ENCODE data around the gene CDC40.
"Not testable (repeated sequence)": the region's sequence is repeated elsewhere in the genome, so short reads cannot be mapped to it uniquely, and the experiment has no call there.

CDC40 gene

DNA sequence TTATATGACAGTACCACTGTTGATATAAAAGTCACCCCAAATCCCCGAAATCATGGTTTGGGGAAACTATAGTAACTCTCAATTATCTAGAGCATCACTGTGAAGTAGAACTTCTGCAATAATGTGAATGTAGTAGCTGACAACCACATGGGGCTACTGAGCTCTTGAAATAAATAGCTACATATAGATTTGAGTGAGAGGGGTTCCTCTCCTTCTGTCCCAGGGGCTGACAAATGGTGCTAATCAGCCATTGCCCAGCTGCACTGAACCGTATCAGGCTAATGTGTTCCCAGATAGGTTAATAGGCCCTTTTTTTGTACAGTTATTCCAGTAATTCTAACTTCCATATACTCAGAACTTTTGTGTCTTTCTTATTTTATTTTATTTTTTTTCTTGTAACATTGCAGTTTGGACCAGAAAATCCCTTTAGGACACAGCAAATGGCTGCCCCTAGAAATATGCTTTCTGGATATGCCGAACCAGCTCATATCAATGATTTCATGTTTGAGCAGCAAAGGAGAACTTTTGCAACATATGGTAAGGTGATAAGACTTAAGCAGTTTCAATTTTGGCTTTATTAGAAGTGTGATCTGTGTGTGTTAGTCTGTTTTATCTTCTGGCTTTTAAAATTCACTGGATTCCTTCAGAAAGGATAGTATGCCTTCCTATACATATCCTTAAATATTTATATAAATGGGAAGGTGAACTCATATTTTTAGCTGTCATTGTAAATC, 21.1 kb downstream of the CDC40 start:
- no peak for DNase-seq

- DNase-seq = no peak
These were observed 27.4 kb downstream of the CDC40 start for GRCh38 chr6:110207652-110208051.

GRCh38 chr6:110211753-110212152, 31.5 kb downstream of the CDC40 start:
- DNase-seq = no peak

- no peak for DNase-seq
These were observed 34.1 kb downstream of the CDC40 start for GRCh38 chr6:110214338-110214737.

DNA sequence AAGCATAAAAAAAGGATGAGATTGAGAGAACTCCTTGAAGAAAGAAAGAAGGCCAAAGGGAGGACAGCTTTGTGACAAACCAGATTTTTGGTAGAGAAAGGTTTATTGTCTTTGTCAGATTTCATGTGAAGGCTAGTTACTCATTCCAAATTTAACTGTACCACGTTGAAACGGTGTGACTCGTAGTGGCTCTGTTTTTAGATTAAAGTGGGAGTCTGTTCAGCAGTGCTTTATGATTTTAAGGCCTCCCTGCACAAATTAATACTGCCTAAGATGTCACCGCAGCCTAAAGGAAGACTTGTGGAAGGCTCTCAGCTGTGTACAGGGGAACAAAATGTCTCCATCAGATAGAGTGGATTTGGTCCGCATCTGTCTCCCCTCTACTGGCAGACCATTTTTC, 35.9 kb downstream of the CDC40 start:
- DNase-seq = no peak

GRCh38 chr6:110217266-110217665, 37.0 kb downstream of the CDC40 start:
- DNase-seq = no peak

DNA sequence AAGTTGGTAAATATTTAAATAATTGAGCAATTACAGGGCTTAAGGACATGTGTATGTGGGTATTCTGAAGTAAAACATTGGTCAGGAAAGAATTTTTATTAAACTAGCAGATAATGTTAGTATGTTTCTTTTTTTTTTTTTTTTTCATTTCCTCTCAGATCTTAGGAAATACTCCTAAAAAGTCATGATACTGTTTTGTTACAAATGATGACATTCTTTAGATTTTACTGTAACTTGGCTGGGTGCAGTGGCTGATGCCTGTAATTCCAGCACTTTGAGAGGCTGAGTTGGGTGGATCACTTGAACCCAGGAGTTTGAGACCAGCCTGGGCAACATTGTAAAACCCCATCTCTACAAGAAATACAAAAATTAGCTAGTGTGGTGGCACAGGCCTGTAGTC, 41.5 kb downstream of the CDC40 start:
- DNase-seq = no peak

DNA sequence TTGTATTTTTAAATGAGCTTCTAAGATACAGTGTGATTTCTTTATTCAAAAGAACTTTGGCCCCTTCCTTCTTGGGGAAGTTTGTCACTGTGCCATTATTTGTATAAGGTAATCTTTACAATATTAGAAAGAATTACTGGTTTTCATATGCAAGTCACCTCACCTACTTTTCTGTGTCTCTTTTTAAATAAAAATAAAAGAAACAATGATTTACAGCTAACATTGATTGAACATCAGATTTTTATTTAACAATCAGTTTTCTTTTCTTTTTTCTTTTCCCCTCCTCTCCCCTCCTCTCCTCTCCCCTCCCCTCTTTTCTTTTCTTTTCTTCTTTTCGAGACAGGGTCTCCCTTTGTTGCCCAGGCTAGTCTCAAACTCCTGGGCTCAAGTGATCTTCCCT, 46.0 kb downstream of the CDC40 start:
- DNase-seq = no peak

GRCh38 chr6:110232450-110232849, 52.2 kb downstream of the CDC40 start:
- no peak for DNase-seq

- DNase-seq = no peak
These were observed 53.6 kb downstream of the CDC40 start for GRCh38 chr6:110233770-110234374.

- not testable (repeated sequence) for DNase-seq
These were observed 55.8 kb downstream of the CDC40 start for GRCh38 chr6:110236007-110236406.

DNA sequence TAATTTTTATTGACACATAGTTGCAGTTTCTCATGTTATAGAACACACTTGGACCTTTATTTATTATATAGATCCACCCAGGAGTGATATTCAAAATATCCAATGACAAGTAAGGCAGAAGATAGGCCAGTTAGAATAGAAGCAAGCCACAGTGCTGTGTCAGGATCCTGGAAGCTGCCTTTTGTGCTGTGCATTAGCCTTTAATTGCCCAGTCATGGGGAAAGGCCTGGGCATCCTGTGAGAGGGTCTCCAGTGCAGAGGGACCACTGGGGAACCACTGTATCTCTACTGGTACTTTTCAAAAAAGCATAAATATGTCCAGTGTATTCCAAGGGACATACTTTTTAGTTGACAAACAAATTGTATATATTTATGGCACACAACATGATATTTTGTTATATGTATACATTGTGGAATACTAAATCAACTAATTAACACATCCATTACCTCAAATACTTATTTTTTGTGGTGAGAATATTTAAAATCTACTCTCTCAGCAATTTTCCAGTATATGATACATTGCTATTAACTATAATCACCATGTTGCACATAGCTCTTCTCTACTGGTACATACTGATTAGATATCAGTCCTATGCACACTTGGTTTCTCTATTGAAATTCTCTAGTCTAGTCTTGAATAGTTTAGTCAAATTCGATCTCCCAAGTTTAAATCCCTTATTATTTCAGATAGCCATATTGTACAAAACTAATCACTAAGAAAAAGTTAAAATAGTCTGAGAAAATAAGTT, 59.5 kb downstream of the CDC40 start:
- no peak for DNase-seq

DNA sequence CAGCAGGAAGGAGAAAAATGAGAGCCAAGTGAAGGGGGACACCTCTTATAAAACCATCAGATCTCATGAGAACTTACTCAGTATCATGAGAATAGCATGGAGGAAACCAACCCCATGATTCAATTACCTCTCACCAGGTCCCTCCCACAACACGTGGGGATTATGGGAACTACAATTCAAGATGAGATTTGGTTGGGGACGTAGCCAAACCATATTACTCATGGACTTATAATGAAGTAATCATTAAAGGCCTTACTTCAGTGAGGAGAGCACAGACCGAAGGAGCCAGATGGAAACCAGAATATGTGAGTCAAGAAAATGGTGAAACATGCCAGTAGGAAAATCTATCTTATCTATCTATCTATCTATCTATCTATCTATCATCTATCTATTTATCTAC, 64.4 kb downstream of the CDC40 start:
- not testable (repeated sequence) for DNase-seq

DNA sequence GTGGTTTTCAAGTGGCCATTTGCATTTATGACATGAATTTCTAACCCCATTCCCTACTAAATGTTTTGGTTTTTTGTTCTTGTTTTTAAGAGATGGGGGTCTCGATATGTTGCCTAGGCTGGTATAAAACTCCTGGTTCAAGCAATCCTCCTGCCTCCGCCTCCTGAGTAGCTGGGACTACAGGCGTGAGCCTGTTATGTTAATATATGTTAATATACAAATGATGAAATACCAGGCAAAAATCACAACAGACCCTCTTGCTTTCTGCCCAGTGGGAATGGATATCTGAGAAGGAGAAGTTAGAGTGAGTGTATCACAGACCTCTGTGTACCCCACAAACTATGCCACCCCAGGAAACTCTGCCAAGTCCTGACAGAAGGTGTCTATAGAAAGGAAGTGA, 66.2 kb downstream of the CDC40 start:
- DNase-seq = no peak

DNA sequence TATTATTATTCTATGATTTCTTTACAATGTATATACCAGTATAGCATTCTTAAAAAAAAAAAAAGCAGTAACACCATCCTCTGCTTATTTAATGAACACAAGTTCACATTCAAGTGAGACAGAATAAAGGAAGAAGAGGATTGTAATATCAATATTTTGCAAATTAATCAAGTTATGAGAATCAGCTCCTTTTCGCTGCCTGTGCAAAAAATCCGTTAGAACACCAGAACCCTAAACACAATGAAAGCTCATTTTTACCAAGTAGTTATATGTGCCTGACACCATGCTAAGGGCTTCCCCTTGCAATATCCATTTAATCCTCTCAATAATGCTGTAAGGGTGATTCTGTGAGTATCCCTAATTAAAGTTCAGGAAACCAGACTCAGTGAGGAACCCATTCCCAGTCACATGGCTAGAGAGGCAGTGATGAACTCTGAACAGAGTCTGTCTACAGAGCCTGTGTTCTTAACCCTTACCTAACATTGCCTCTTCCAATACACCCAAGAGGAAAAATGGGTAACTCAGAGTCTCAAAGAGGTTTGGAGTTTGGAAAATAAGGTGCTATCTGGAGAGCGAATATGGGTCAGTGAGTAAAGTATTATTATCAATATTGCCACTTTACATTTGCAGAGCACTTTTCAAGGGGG, 66.8 kb downstream of the CDC40 start:
- no peak for DNase-seq

GRCh38 chr6:110250058-110250457, 69.8 kb downstream of the CDC40 start:
- no peak for DNase-seq

GRCh38 chr6:110250838-110251237, 70.6 kb downstream of the CDC40 start:
- DNase-seq = no peak

DNA sequence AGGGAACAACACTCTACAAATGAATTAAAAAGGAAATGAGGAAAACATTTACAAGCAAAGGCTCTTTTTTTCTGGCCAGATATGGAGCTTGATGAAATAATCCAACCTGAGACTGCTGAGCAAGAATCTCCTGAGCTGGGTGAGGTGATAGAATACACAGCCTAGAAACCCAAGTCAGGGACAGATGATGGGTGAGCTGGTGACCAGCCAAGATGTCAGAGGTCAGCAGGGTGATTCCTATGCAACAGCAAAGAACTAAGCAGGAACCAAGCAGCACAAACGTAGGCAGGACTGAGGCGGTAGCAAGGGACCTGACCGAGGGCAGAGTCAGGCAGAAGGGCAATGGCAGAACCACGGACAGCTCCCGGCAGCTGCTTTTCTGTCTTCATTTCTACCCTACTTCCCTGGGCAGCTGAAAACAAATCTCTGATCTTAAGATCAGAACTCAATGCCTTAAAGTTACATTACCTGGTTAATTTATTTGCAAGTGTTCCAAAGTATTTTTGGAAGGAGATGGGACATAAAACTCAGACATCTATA, 75.1 kb downstream of the CDC40 start:
- DNase-seq = no peak

- DNase-seq = no peak
These were observed 76.1 kb downstream of the CDC40 start for GRCh38 chr6:110256366-110256765.

- DNase-seq = no peak
These were observed 85.0 kb downstream of the CDC40 start for GRCh38 chr6:110265273-110265672.

DNA sequence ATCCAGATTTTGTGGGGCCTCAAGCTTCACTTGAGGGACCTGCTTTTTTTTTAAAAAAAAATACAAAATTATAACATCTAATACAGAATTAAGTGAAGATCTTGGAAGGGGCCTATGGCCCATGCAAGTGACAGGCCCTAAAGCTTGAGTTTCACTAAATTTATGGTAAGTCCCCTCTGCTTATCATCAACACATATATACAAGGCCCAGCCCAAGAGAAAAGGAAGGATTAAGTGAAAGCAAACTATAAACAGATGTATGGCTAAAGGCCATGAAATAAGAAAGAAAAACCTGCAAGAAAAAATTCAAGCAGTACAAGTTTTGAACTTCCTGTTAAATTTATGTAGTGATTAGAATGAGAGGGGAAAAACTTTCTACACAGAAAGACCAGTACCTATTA, 86.8 kb downstream of the CDC40 start:
- DNase-seq = no peak

GRCh38 chr6:110269623-110270022, 89.4 kb downstream of the CDC40 start:
- no peak for DNase-seq

GRCh38 chr6:110270165-110270564, 89.9 kb downstream of the CDC40 start:
- DNase-seq = no peak

GRCh38 chr6:110271732-110272022, 91.5 kb downstream of the CDC40 start:
- no peak for DNase-seq
